Keratinocyte (primary cell): ENCODE measurements around the gene OPN4. TPM values are rescaled to one million over a fixed set of nuclear protein-coding genes. Genes with fewer than 3 reads are reported as not detected.
A peak's percentile ranks its signal among the peaks of the same experiment; 100 is the strongest.

ENCODE experiments used
- DNase-seq: peaks from one replicate; pipeline ENCODE4 v3.0.0-alpha.2; 2011; ENCODE audit warnings: low read depth, missing footprints, low spot score
- FAIRE-seq: peaks from 2 replicates; lab custom pipeline; 2011; peaks lifted over from hg19 to GRCh38; lab: Jason Lieb, UNC
- H2AFZ ChIP-seq: 2 replicates; pipeline ENCODE4 v1.6.0; 2012; ENCODE audit warnings: low read length, control low read depth, inconsistent platforms; ENCODE audit not compliant: control insufficient read depth
- H3K27ac ChIP-seq: 2 replicates; pipeline ENCODE4 v1.5.1; 2011; ENCODE audit warnings: low read length; ENCODE audit not compliant: control insufficient read depth, insufficient read depth
- H3K27me3 ChIP-seq: 3 replicates; pipeline ENCODE4 v1.6.0; 2011; ENCODE audit warnings: low read length; ENCODE audit not compliant: control insufficient read depth, insufficient read depth; ENCODE audit errors: extremely low read depth
- H3K36me3 ChIP-seq, 2 experiments: 2 replicates in 1 of 2; 3 replicates in 1 of 2; pipeline ENCODE4 v1.5.1; 2011; ENCODE audit warnings: low read length in 2 of 2, mild to moderate bottlenecking in 1 of 2; ENCODE audit not compliant: control insufficient read depth in 2 of 2, insufficient read depth in 2 of 2; ENCODE audit errors: extremely low read depth in 1 of 2
- H3K4me1 ChIP-seq: 3 replicates; pipeline ENCODE4 v1.5.1; 2011; ENCODE audit warnings: low read length; ENCODE audit not compliant: control insufficient read depth, insufficient read depth; ENCODE audit errors: extremely low read depth
- H3K4me2 ChIP-seq: 3 replicates; pipeline ENCODE4 v1.6.0; 2011; ENCODE audit warnings: low read depth, low read length; ENCODE audit not compliant: control insufficient read depth, insufficient read depth; ENCODE audit errors: extremely low read depth
- H3K4me3 ChIP-seq, 3 experiments: fragments of 200-600 bp in 1 of 3; sonication (generic) in 1 of 3; 2 replicates in 2 of 3; 3 replicates in 1 of 3; pipeline ENCODE4 v1.5.1; 2011 to 2016; ENCODE audit warnings: low read length in 3 of 3, mild to moderate bottlenecking in 3 of 3, control low read depth in 2 of 3, inconsistent platforms in 1 of 3, low read depth in 1 of 3, mixed read lengths in 1 of 3, mixed run types in 1 of 3, moderate library complexity in 1 of 3; ENCODE audit not compliant: control insufficient read depth in 2 of 3, insufficient read depth in 2 of 3; ENCODE audit errors: extremely low read depth in 1 of 3
- H3K79me2 ChIP-seq: 2 replicates; pipeline ENCODE4 v1.6.0; 2012; ENCODE audit warnings: low read length; ENCODE audit not compliant: control insufficient read depth, insufficient read depth
- H3K9ac ChIP-seq: 3 replicates; pipeline ENCODE4 v1.6.0; 2011; ENCODE audit warnings: low read length; ENCODE audit not compliant: control insufficient read depth, insufficient read depth; ENCODE audit errors: extremely low read depth
- H3K9me1 ChIP-seq: 3 replicates; pipeline ENCODE4 v1.6.0; 2011; ENCODE audit warnings: low read length; ENCODE audit not compliant: control insufficient read depth, insufficient read depth; ENCODE audit errors: extremely low read depth
- H3K9me3 ChIP-seq: 2 replicates; pipeline ENCODE4 v1.5.1; 2012; ENCODE audit warnings: low read depth, low read length; ENCODE audit not compliant: control insufficient read depth
- H4K20me1 ChIP-seq: 3 replicates; pipeline ENCODE4 v1.6.0; 2011; ENCODE audit warnings: low read length; ENCODE audit not compliant: control insufficient read depth, insufficient read depth; ENCODE audit errors: extremely low read depth
- CTCF ChIP-seq, 3 experiments: IDR thresholded peaks in 1 of 3; conservative IDR thresholded peaks in 1 of 3; optimal IDR thresholded peaks in 1 of 3; 2 replicates in 2 of 3; 3 replicates in 1 of 3; pipeline versions ENCODE3 to v1.5.1; 2011; ENCODE audit warnings: low read length in 3 of 3, mild to moderate bottlenecking in 3 of 3, moderate library complexity in 2 of 3, control low read depth in 1 of 3, inconsistent platforms in 1 of 3; ENCODE audit not compliant: insufficient read depth in 2 of 3; ENCODE audit errors: extremely low read depth in 1 of 3
- EZH2 ChIP-seq: IDR thresholded peaks from one replicate; pipeline ENCODE4 v1.6.1; 2012; ENCODE audit warnings: inconsistent platforms, mild to moderate bottlenecking, low read length, moderate library complexity
- dilution Hi-C: fragments of 300-500 bp; cut with MboI; formaldehyde crosslinking; loops from one replicate; pipeline ENCODE4 v1.7.0; 2020; ENCODE audit warnings: low sequenced_read_pairs; ENCODE audit not compliant: extremely low pct_ligation_motif_present
- polyA plus RNA-seq, 5 experiments: library from polyadenylated mRNA; depleted of rRNA in 3 of 5; stranded (reverse) in 3 of 5; stranded (forward) in 1 of 5; unstranded in 1 of 5; fragments of >200 nt; gene quantifications; 1 replicate in 1 of 5; 2 replicates in 3 of 5; 3 replicates in 1 of 5; pipeline versions ENCODE4 v1.2.1 to v1.2.3, GENCODE V29; 2011 to 2012; ENCODE audit warnings: missing spikeins in 2 of 5, low read depth in 1 of 5, low replicate concordance in 1 of 5

The OPN4 gene
- polyA plus RNA-seq, 1 donor (not counting 4 experiments of a cell fraction or from before 2014, with no cell fraction given), result not detected

GRCh38 chr10:86632951-86633350 lies 21.4 kb upstream of the OPN4 start:
- TF ChIP-seq CTCF (optimal IDR thresholded peaks at IDR 0.05 in 1 of 3, IDR thresholded peaks at IDR 0.05 in 1 of 3, conservative IDR thresholded peaks at IDR 0.05 in 1 of 3; ENCODE audit: extremely low read depth in 1 of 3, insufficient read depth in 2 of 3, low read length in 3 of 3), result no peak
- no peak for TF ChIP-seq EZH2

GRCh38 chr10:86635402-86635801 lies 18.9 kb upstream of the OPN4 start:
- Histone ChIP-seq H4K20me1 (no peaks in the 10 kb centered on the region), H3K27ac (no peak overlapping the region), H3K4me1 (peaks cover 26% of the 10 kb centered on the region), H3K27me3 (no peaks in the 10 kb centered on the region), H3K4me2 (peak overlapping the region; percentile 51), H3K36me3 (no peaks in the 10 kb centered on the region), H3K9me1 (no peaks in the 10 kb centered on the region), H2AFZ (peak overlapping the region; percentile 19), H3K4me3 (peak overlapping the region in 1 of 3 experiments; percentile 10), H3K9ac (no peak overlapping the region), H3K9me3 (no peaks in the 10 kb centered on the region), H3K79me2 (no peaks in the 10 kb centered on the region)
- TF ChIP-seq EZH2, result no peak
- no peak for TF ChIP-seq CTCF (optimal IDR thresholded peaks at IDR 0.05 in 1 of 3, IDR thresholded peaks at IDR 0.05 in 1 of 3, conservative IDR thresholded peaks at IDR 0.05 in 1 of 3; ENCODE audit: extremely low read depth in 1 of 3, insufficient read depth in 2 of 3, low read length in 3 of 3)
- FAIRE-seq (peak; percentile 87), DNase-seq (peak; percentile 52)
- dilution Hi-C loops, result no loop called here

More at GRCh38 chr10:86632951-86633350, 21.4 kb upstream of the OPN4 start:
- Histone ChIP-seq H3K9me1 (no peaks in the 10 kb centered on the region), H3K4me3 (no peak overlapping the region), H3K27me3 (no peaks in the 10 kb centered on the region), H4K20me1 (no peaks in the 10 kb centered on the region), H2AFZ (no peak overlapping the region), H3K9me3 (no peaks in the 10 kb centered on the region), H3K27ac (no peak overlapping the region), H3K9ac (no peak overlapping the region), H3K4me2 (no peak overlapping the region), H3K79me2 (no peaks in the 10 kb centered on the region), H3K4me1 (peaks cover 21% of the 10 kb centered on the region), H3K36me3 (no peaks in the 10 kb centered on the region)
- no peak for DNase-seq
- dilution Hi-C loops, result no loop called here
- no peak for FAIRE-seq
